ENCODE data around the gene RASSF10. TPM values are rescaled to one million over a fixed set of nuclear protein-coding genes. Genes with fewer than 3 reads are reported as not detected.
A peak's percentile ranks its signal among the peaks of the same experiment; 100 is the strongest.

Gene RASSF10
- total RNA-seq, 1 donor from 2014 or later: 2.0 TPM

DNA sequence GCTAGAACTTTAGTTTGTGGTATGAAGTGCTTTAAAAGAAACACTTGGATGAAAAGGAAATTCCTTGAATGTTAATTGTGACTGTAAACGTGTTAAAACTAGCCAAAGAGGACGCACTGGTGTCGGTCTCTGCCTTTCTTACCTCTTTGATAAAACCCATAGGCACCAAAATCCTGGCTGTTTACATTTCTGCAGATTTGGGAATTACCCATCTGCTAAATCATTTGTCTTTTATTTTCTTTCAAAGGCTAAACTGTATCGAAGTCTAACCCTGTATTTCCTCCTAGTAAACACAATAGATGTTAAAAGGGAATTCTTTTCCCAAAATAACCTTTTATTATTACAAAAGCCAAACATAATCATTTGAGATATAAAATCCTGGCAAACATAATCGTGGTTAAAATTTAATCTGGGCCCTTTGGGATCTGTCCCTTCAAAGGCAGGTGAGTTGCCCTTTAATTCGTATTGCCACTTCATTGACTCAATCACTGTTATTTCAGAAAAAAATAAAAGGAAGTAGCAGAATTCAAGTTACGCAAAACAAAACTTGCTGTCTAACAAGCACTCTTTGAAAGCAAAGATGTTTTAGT lies 2.4 kb downstream of the RASSF10 start:
- Mint-ChIP-seq H3K27ac (ENCODE audit: unreplicated experiment) (no peak overlapping the region), H3K4me3 (ENCODE audit: unreplicated experiment) (peak overlapping the region; percentile 82), H3K4me1 (ENCODE audit: low read depth, unreplicated experiment) (peaks cover 7% of the 10 kb centered on the region), H3K36me3 (ENCODE audit: low read depth, unreplicated experiment) (peaks cover under 1% of the 10 kb centered on the region), H3K9me3 (ENCODE audit: unreplicated experiment) (peaks cover 2% of the 10 kb centered on the region), H3K27me3 (ENCODE audit: low read depth, unreplicated experiment) (peaks cover 34% of the 10 kb centered on the region)
- Histone ChIP-seq H3K4me1 (ENCODE audit: insufficient read depth, low read length) (peaks cover 5% of the 10 kb centered on the region), H3K36me3 (ENCODE audit: insufficient read depth, low read length) (no peaks in the 10 kb centered on the region), H3K9ac (ENCODE audit: low read length) (no peak overlapping the region), H4K20me1 (ENCODE audit: insufficient read depth, low read length) (peaks cover 7% of the 10 kb centered on the region), H3K79me2 (ENCODE audit: insufficient read depth, low read length) (no peaks in the 10 kb centered on the region), H3K4me3 (ENCODE audit: insufficient read depth, low read depth, low read length) (peak overlapping the region; percentile 12), H2AFZ (ENCODE audit: low read depth, low read length) (no peak overlapping the region), H3K27me3 (ENCODE audit: insufficient read depth, low read length) (peaks cover 81% of the 10 kb centered on the region), H3K27ac (ENCODE audit: low read depth, low read length) (no peak overlapping the region), H3K9me3 (ENCODE audit: insufficient read depth, low read depth, low read length) (peaks cover under 1% of the 10 kb centered on the region), H3K4me2 (ENCODE audit: low read length) (peak overlapping the region; percentile 62)
- DNase-seq (ENCODE audit: low read depth): no peak
- no peak for TF ChIP-seq EZH2 (IDR thresholded peaks at IDR 0.05; ENCODE audit: insufficient read depth, low read length)
- TF ChIP-seq, protein P1, sequence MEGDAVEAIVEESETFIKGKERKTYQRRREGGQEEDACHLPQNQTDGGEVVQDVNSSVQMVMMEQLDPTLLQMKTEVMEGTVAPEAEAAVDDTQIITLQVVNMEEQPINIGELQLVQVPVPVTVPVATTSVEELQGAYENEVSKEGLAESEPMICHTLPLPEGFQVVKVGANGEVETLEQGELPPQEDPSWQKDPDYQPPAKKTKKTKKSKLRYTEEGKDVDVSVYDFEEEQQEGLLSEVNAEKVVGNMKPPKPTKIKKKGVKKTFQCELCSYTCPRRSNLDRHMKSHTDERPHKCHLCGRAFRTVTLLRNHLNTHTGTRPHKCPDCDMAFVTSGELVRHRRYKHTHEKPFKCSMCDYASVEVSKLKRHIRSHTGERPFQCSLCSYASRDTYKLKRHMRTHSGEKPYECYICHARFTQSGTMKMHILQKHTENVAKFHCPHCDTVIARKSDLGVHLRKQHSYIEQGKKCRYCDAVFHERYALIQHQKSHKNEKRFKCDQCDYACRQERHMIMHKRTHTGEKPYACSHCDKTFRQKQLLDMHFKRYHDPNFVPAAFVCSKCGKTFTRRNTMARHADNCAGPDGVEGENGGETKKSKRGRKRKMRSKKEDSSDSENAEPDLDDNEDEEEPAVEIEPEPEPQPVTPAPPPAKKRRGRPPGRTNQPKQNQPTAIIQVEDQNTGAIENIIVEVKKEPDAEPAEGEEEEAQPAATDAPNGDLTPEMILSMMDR (IDR thresholded peaks at IDR 0.05; ENCODE audit: insufficient read depth, low read depth, low read length): no peak
- no peak for FAIRE-seq

DNA sequence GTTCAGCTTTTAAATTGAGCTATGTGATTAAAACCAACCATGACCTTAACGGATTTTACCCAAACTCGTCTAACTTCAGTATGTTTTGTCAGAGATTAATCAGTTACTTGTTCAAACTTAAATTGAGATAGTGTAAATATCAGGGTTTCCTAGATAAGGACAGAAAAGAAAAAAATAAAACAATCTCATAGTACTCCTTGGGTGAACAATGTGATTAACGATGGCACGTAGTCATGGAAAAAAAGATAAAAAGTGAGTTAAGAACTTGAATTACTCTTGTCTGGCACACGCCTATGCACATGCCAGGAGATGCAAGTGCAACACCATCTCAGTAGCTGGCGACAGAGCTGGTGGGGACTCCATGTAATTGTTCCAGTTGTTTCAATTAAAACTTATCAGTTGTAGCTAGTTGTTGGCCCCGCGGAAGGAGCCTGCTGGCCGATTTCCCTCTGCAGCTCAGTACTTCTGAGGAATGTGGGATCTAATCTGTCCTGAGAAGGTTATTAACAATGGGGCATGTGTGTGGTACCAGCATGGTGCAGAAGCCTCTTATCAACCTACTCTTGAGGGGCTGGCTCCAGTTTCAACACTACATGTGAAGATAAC lies 3.0 kb downstream of the RASSF10 start:
- Histone ChIP-seq H3K4me2 (ENCODE audit: low read length) (peak overlapping the region; percentile 62), H3K27ac (ENCODE audit: low read depth, low read length) (no peak overlapping the region), H3K36me3 (ENCODE audit: insufficient read depth, low read length) (no peaks in the 10 kb centered on the region), H3K4me1 (ENCODE audit: insufficient read depth, low read length) (peaks cover 5% of the 10 kb centered on the region), H3K27me3 (ENCODE audit: insufficient read depth, low read length) (peaks cover 77% of the 10 kb centered on the region), H3K9ac (ENCODE audit: low read length) (no peak overlapping the region), H4K20me1 (ENCODE audit: insufficient read depth, low read length) (peaks cover 7% of the 10 kb centered on the region), H3K4me3 (ENCODE audit: insufficient read depth, low read depth, low read length) (peak overlapping the region; percentile 12), H3K79me2 (ENCODE audit: insufficient read depth, low read length) (no peaks in the 10 kb centered on the region), H3K9me3 (ENCODE audit: insufficient read depth, low read depth, low read length) (no peaks in the 10 kb centered on the region), H2AFZ (ENCODE audit: low read depth, low read length) (no peak overlapping the region)
- no peak overlapping the region for H3K27ac Mint-ChIP-seq (ENCODE audit: unreplicated experiment)
- TF ChIP-seq EZH2 (IDR thresholded peaks at IDR 0.05; ENCODE audit: insufficient read depth, low read length): peak; percentile 31
- TF ChIP-seq, protein P1 (IDR thresholded peaks at IDR 0.05; ENCODE audit: insufficient read depth, low read depth, low read length): no peak
- DNase-seq (ENCODE audit: low read depth) (no peak), FAIRE-seq (no peak)
- no peaks in the 10 kb centered on the region for H3K9me3 Mint-ChIP-seq (ENCODE audit: unreplicated experiment)
- H3K36me3 Mint-ChIP-seq (ENCODE audit: low read depth, unreplicated experiment): no peaks in the 10 kb centered on the region
- H3K4me3 Mint-ChIP-seq (ENCODE audit: unreplicated experiment): peak overlapping the region; percentile 22
- H3K27me3 Mint-ChIP-seq (ENCODE audit: low read depth, unreplicated experiment): peaks cover 34% of the 10 kb centered on the region
- peaks cover 7% of the 10 kb centered on the region for H3K4me1 Mint-ChIP-seq (ENCODE audit: low read depth, unreplicated experiment)

DNA sequence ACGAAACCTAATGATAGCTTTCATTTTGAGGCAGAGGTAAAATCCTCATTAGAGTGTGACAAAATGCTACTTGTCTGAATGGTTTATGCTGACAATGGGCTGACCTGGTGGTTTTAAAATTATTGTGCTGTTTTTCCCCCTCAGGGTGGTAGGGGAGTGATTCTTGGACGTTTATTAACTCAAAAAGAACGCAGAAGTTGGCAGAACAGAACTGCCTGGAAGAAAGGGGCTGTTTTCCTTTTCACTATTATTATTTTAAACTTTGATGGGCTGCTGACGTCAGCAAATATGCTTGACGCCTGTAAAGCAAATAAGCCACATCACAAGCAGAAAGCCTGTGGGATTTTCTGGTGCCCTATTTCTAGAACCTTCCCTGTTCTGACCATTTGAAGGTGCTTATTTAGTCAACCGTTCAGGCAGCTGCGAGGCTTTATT lies 4.0 kb downstream of the RASSF10 start:
- Mint-ChIP-seq H3K9me3 (ENCODE audit: unreplicated experiment) (no peaks in the 10 kb centered on the region), H3K27ac (ENCODE audit: unreplicated experiment) (no peak overlapping the region), H3K4me3 (ENCODE audit: unreplicated experiment) (no peak overlapping the region), H3K27me3 (ENCODE audit: low read depth, unreplicated experiment) (peaks cover 29% of the 10 kb centered on the region), H3K36me3 (ENCODE audit: low read depth, unreplicated experiment) (no peaks in the 10 kb centered on the region), H3K4me1 (ENCODE audit: low read depth, unreplicated experiment) (peaks cover 7% of the 10 kb centered on the region)
- peaks cover 5% of the 10 kb centered on the region for H3K4me1 ChIP-seq (ENCODE audit: insufficient read depth, low read length)
- DNase-seq (ENCODE audit: low read depth) (no peak), FAIRE-seq (no peak)
- H3K9me3 ChIP-seq (ENCODE audit: insufficient read depth, low read depth, low read length): no peaks in the 10 kb centered on the region
- no peak overlapping the region for H3K9ac ChIP-seq (ENCODE audit: low read length)
- H3K79me2 ChIP-seq (ENCODE audit: insufficient read depth, low read length): no peaks in the 10 kb centered on the region
- H3K4me2 ChIP-seq (ENCODE audit: low read length): peak overlapping the region; percentile 62
- H4K20me1 ChIP-seq (ENCODE audit: insufficient read depth, low read length): peaks cover 7% of the 10 kb centered on the region
- peaks cover 68% of the 10 kb centered on the region for H3K27me3 ChIP-seq (ENCODE audit: insufficient read depth, low read length)
- TF ChIP-seq, protein P1 (IDR thresholded peaks at IDR 0.05; ENCODE audit: insufficient read depth, low read depth, low read length): no peak
- no peak for TF ChIP-seq EZH2 (IDR thresholded peaks at IDR 0.05; ENCODE audit: insufficient read depth, low read length)
- H3K27ac ChIP-seq (ENCODE audit: low read depth, low read length): no peak overlapping the region
- no peak overlapping the region for H2AFZ ChIP-seq (ENCODE audit: low read depth, low read length)
- H3K4me3 ChIP-seq (ENCODE audit: insufficient read depth, low read depth, low read length): no peak overlapping the region
- no peaks in the 10 kb centered on the region for H3K36me3 ChIP-seq (ENCODE audit: insufficient read depth, low read length)
